DOHH2 (cell line): ENCODE measurements around the gene ZNF669.

ENCODE experiments used
- CTCF ChIP-seq: fragments of 200-600 bp; sonication (generic); IDR thresholded peaks from one replicate; pipeline ENCODE4 v1.5.1; 2014; ENCODE audit warnings: antibody characterized with exemption, mild to moderate bottlenecking, low read depth, low read length; ENCODE audit not compliant: poor library complexity, severe bottlenecking
- EZH2phosphoT487 ChIP-seq: fragments of 200-600 bp; sonication (generic); IDR thresholded peaks from 2 replicates; pipeline ENCODE4 v1.6.1; 2017; ENCODE audit warnings: borderline replicate concordance, mild to moderate bottlenecking, antibody characterized with exemption, low read length, moderate library complexity, mixed read lengths

- TF ChIP-seq CTCF (no peak), EZH2phosphoT487 (no peak)
These were observed 26.3 kb downstream of the ZNF669 start for GRCh38 chr1:247077876-247078257.
